ENCODE results near the gene DNAH11.

GRCh38 chr7:21524680-21525079 is 18.2 kb upstream of the DNAH11 start:
- TF ChIP-seq MAX (IDR thresholded peaks at IDR 0.05) (no peak), SIN3A (IDR thresholded peaks at IDR 0.05; ENCODE audit: low read depth) (no peak), TCF7L2 (IDR thresholded peaks at IDR 0.05; ENCODE audit: borderline replicate concordance, extremely low read depth, insufficient read depth, insufficient read length) (no peak), ZNF274 (IDR thresholded peaks at IDR 0.05; ENCODE audit: low read depth, low read length) (no peak), POLR2AphosphoS5 (IDR thresholded peaks at IDR 0.05; ENCODE audit: low read depth, low read length) (no peak), CTCF (IDR thresholded peaks at IDR 0.05 in 2 of 3, conservative IDR thresholded peaks at IDR 0.05 in 1 of 3; ENCODE audit: borderline replicate concordance in 1 of 3, insufficient read depth in 1 of 3, low read depth in 2 of 3, low read length in 2 of 3) (no peak)

Measured in HCT116 (cell line).